ENCODE data around the gene PLEKHA1.

GRCh38 chr10:122457934-122458333 is 83.4 kb downstream of the PLEKHA1 start:
- TF ChIP-seq CTCF (IDR thresholded peaks at IDR 0.05; ENCODE audit: insufficient read depth, low read length) (no peak), POLR2AphosphoS5 (IDR thresholded peaks at IDR 0.05; ENCODE audit: low read depth) (no peak), SPI1 (IDR thresholded peaks at IDR 0.05; ENCODE audit: borderline replicate concordance, low read depth) (no peak), GABPA (IDR thresholded peaks at IDR 0.05; ENCODE audit: low read depth) (no peak), REST (IDR thresholded peaks at IDR 0.05; ENCODE audit: insufficient replicate concordance, low read depth) (no peak)

Data from HL-60 (cell line).